T1000 (cell line): Measurements from ENCODE around the gene ABCA13.

Experiments
- DNase-seq: peaks from one replicate; lab custom pipeline; 2025; ENCODE audit warnings: mixed read lengths; lab: John Stamatoyannopoulos, UW

Gene ABCA13

GRCh38 chr7:48522692-48523091 lies 351.4 kb downstream of the ABCA13 start:
- DNase-seq: no peak

- DNase-seq: no peak
Observed at GRCh38 chr7:48525736-48526732, 354.8 kb downstream of the ABCA13 start.

GRCh38 chr7:48528646-48529045 lies 357.4 kb downstream of the ABCA13 start:
- no peak for DNase-seq

GRCh38 chr7:48537561-48537960 lies 366.3 kb downstream of the ABCA13 start:
- no peak for DNase-seq

- no peak for DNase-seq
Observed at GRCh38 chr7:48540746-48541145, 369.5 kb downstream of the ABCA13 start.

- no peak for DNase-seq
Observed at GRCh38 chr7:48548667-48549066, 377.4 kb downstream of the ABCA13 start.

- DNase-seq: no peak
Observed at GRCh38 chr7:48551652-48552051, 380.4 kb downstream of the ABCA13 start.

GRCh38 chr7:48563334-48563733 lies 392.1 kb downstream of the ABCA13 start:
- no peak for DNase-seq

GRCh38 chr7:48575516-48575915 lies 404.3 kb downstream of the ABCA13 start:
- DNase-seq: no peak

GRCh38 chr7:48587475-48587874 lies 416.2 kb downstream of the ABCA13 start:
- DNase-seq: no peak

- no peak for DNase-seq
Observed at GRCh38 chr7:48594349-48594748, 423.1 kb downstream of the ABCA13 start.

- DNase-seq: no peak
Observed at GRCh38 chr7:48595756-48596155, 424.5 kb downstream of the ABCA13 start.

- no peak for DNase-seq
Observed at GRCh38 chr7:48610705-48611104, 439.4 kb downstream of the ABCA13 start.

- peak; percentile 4 for DNase-seq
Observed at GRCh38 chr7:48611993-48612392, 440.7 kb downstream of the ABCA13 start.

GRCh38 chr7:48617508-48617907 lies 446.2 kb downstream of the ABCA13 start:
- DNase-seq: no peak

- no peak for DNase-seq
Observed at GRCh38 chr7:48617993-48618392, 446.7 kb downstream of the ABCA13 start.

- no peak for DNase-seq
Observed at GRCh38 chr7:48621076-48621475, 449.8 kb downstream of the ABCA13 start.

GRCh38 chr7:48627164-48627563 lies 455.9 kb downstream of the ABCA13 start:
- no peak for DNase-seq

- no peak for DNase-seq
Observed at GRCh38 chr7:48628793-48629349, 457.6 kb downstream of the ABCA13 start.

GRCh38 chr7:48634116-48634632 lies 462.9 kb downstream of the ABCA13 start:
- no peak for DNase-seq

- DNase-seq: no peak
Observed at GRCh38 chr7:48635796-48636195, 464.5 kb downstream of the ABCA13 start.

GRCh38 chr7:48636391-48637015 lies 465.2 kb downstream of the ABCA13 start:
- DNase-seq: peak; percentile 19

GRCh38 chr7:48637382-48637781 lies 466.1 kb downstream of the ABCA13 start:
- DNase-seq: no peak
